HCT116 (cell line): Measurements from ENCODE around the gene S100A13. TPM values are rescaled to one million over a fixed set of nuclear protein-coding genes. Genes with fewer than 3 reads are reported as not detected.

ENCODE experiments used
- ATAC-seq: fragments of 200-7000 bp; cut with Tn5 transposase; 2 replicates; pipeline ENCODE4 v1.9.1; 2020; ENCODE audit warnings: mild to moderate bottlenecking, moderate library complexity
- BruUV-seq: library from RNA; stranded (reverse); fragments of 400-500 nt; replicated peaks from 2 replicates; lab custom pipeline; 2021; lab: Mats Ljungman, UMichigan
- CTCF ChIA-PET: fragments of 300-600 bp; sonication (Branson Sonifier 250); formaldehyde crosslinking; loops from one replicate; lab custom pipeline; 2021; ENCODE audit warnings: antibody characterized with exemption; lab: Charles Lee
- POLR2A ChIA-PET: fragments of 300-600, 350-600 bp; sonication (Branson Sonifier 250); formaldehyde crosslinking; loops from one replicate; lab custom pipeline; 2021; ENCODE audit warnings: antibody characterized with exemption; lab: Charles Lee
- RAD21 ChIA-PET, 2 experiments: fragments of 300-600 bp; sonication (Branson Sonifier 250); formaldehyde crosslinking; loops; one replicate each; lab custom pipeline; 2023; ENCODE audit warnings: low total read pairs in 2 of 2; ENCODE audit not compliant: uncharacterized antibody in 2 of 2, unreplicated experiment in 2 of 2, low non-redundant PET in 1 of 2; lab: Charles Lee
- DNase-seq: peaks from one replicate; pipeline ENCODE4 v3.0.0-alpha.2; 2010; ENCODE audit warnings: low read depth, low spot score
- H2AFZ ChIP-seq: fragments of 200-600 bp; shearing (Covaris generic), sonication (generic); 2 replicates; pipeline ENCODE4 v1.6.1; 2017; ENCODE audit warnings: low read depth, mixed run types, mixed read lengths, antibody characterized with exemption, low read length; ENCODE audit not compliant: poor library complexity, severe bottlenecking
- H3K27ac ChIP-seq: 2 replicates; pipeline ENCODE4 v1.5.1; 2012; ENCODE audit warnings: low read depth, low read length
- H3K27me3 ChIP-seq: fragments of 200-600 bp; sonication (generic); 2 replicates; pipeline ENCODE4 v1.6.1; 2016; ENCODE audit warnings: mixed run types, low read length, mixed read lengths; ENCODE audit not compliant: insufficient read depth
- H3K36me3 ChIP-seq, 2 experiments: fragments of 200-500 bp in 1 of 2; fragments of 200-600 bp in 1 of 2; sonication (Bioruptor generic) in 1 of 2; sonication (generic) in 1 of 2; 2 replicates each; pipeline versions ENCODE4 v1.5.1 to v1.6.1; 2014 to 2016; ENCODE audit warnings: low read length in 2 of 2, inconsistent platforms in 1 of 2, mixed read lengths in 1 of 2, mixed run types in 1 of 2; ENCODE audit not compliant: insufficient read depth in 2 of 2, control insufficient read depth in 1 of 2
- H3K4me1 ChIP-seq, 2 experiments: fragments of 200-600 bp in 1 of 2; sonication (generic) in 1 of 2; 2 replicates each; pipeline versions ENCODE4 v1.5.1 to v1.6.1; 2012 to 2017; ENCODE audit warnings: low read length in 2 of 2, inconsistent platforms in 1 of 2, mild to moderate bottlenecking in 1 of 2, mixed read lengths in 1 of 2, mixed run types in 1 of 2, moderate library complexity in 1 of 2; ENCODE audit not compliant: insufficient read depth in 2 of 2, control insufficient read depth in 1 of 2
- H3K4me2 ChIP-seq: fragments of 200-600 bp; sonication (generic); 2 replicates; pipeline ENCODE4 v1.6.1; 2017; ENCODE audit warnings: mixed run types, low read length, mixed read lengths
- H3K4me3 ChIP-seq, 2 experiments: fragments of 200-600 bp in 1 of 2; sonication (generic) in 1 of 2; replicated peaks in 1 of 2; 2 replicates each; pipeline ENCODE4 v1.5.1; 2011 to 2016; ENCODE audit warnings: low read length in 2 of 2, control low read depth in 1 of 2, low read depth in 1 of 2, mild to moderate bottlenecking in 1 of 2, mixed read lengths in 1 of 2, mixed run types in 1 of 2
- H3K79me2 ChIP-seq: fragments of 200-600 bp; sonication (generic); 2 replicates; pipeline ENCODE4 v1.6.1; 2017; ENCODE audit warnings: mild to moderate bottlenecking, mixed run types, low read length, moderate library complexity, mixed read lengths; ENCODE audit not compliant: insufficient read depth
- H3K9ac ChIP-seq: fragments of 200-600 bp; sonication (generic); 2 replicates; pipeline ENCODE4 v1.6.1; 2016; ENCODE audit warnings: low read length, mixed read lengths
- H3K9me2 ChIP-seq: fragments of 200-600 bp; sonication (generic), shearing (Covaris generic); 2 replicates; pipeline ENCODE4 v1.6.1; 2017; ENCODE audit warnings: mixed run types, mild to moderate bottlenecking, moderate library complexity; ENCODE audit not compliant: insufficient read depth
- H3K9me3 ChIP-seq, 2 experiments: fragments of 200-500 bp in 1 of 2; fragments of 200-600 bp in 1 of 2; sonication (Bioruptor generic) in 1 of 2; sonication (generic) in 1 of 2; 2 replicates each; pipeline ENCODE4 v1.6.1; 2014 to 2017; ENCODE audit warnings: low read length in 2 of 2, mixed read lengths in 2 of 2, inconsistent platforms in 1 of 2, low read depth in 1 of 2, mild to moderate bottlenecking in 1 of 2, mixed run types in 1 of 2, moderate library complexity in 1 of 2; ENCODE audit not compliant: control insufficient read depth in 1 of 2, insufficient read depth in 1 of 2
- H4K20me1 ChIP-seq: fragments of 200-600 bp; sonication (generic), shearing (Covaris generic); 2 replicates; pipeline ENCODE4 v1.6.1; 2017; ENCODE audit warnings: mixed run types, mild to moderate bottlenecking, moderate library complexity; ENCODE audit not compliant: insufficient read depth
- EGR1 ChIP-seq: IDR thresholded peaks from 2 replicates; pipeline ENCODE4 v1.6.1; 2012; ENCODE audit warnings: low read depth
- ELF1 ChIP-seq: IDR thresholded peaks from 2 replicates; pipeline ENCODE4 v1.6.1; 2012; ENCODE audit warnings: low read depth, borderline replicate concordance
- FOSL1 ChIP-seq: IDR thresholded peaks from 2 replicates; pipeline ENCODE4 v1.6.1; 2012; ENCODE audit warnings: low read depth
- POLR2AphosphoS5 ChIP-seq: IDR thresholded peaks from 2 replicates; pipeline ENCODE4 v1.6.1; 2011; ENCODE audit warnings: mild to moderate bottlenecking, low read depth, low read length, moderate library complexity
- RAD21 ChIP-seq: IDR thresholded peaks from 2 replicates; pipeline ENCODE4 v1.6.1; 2012; ENCODE audit warnings: low read depth, mild to moderate bottlenecking
- SRF ChIP-seq: IDR thresholded peaks from 2 replicates; pipeline ENCODE4 v1.6.1; 2012; ENCODE audit warnings: low read depth
- ZNF274 ChIP-seq: fragments of 200-500 bp; sonication (Bioruptor generic); IDR thresholded peaks from 2 replicates; pipeline ENCODE4 v1.6.1; 2014; ENCODE audit warnings: mild to moderate bottlenecking, low read depth, low read length, inconsistent platforms
- intact Hi-C: fragments of 100-400 bp; cut with micrococcal nuclease; formaldehyde crosslinking; loops from 2 replicates; pipeline ENCODE4 v1.10.0; 2022
- total RNA-seq: library from RNA; stranded (reverse); gene quantifications from one replicate; pipeline ENCODE4 v1.2.1, GENCODE V29; 2021; ENCODE audit not compliant: unreplicated experiment

The S100A13 gene
- total RNA-seq, 1 experiment from 2014 or later, result 143 TPM

DNA sequence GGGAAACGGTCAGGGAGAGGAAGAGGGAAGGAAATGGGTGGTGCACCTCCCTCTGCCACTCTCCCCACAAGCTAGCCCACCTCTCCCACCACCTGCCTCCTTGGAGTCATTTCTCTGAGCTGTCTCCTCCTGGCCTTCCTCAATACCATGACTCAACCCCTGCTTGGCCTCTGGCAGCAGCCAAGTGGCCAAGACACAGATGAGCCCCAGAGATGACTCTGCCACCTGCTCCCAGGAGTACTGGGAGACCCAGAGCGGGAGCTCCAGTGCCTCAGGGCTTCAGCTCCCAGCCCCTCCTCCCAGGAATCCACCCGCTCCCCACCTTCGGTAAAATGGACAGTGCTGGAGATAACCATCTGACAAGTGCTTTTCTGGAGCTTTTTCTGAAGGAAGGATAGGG is 17.0 kb downstream of the S100A13 start:
- DNase-seq, result no peak
- Histone ChIP-seq H4K20me1 (no peaks in the 10 kb centered on the region), H2AFZ (no peak overlapping the region), H3K9me3 (no peaks in the 10 kb centered on the region), H3K9ac (peak overlapping the region; percentile 73), H3K36me3 (peaks cover 3 to 17% of the 10 kb centered on the region in 2 experiments; a peak in 3 of 4 replicates), H3K79me2 (peaks cover 72% of the 10 kb centered on the region), H3K27me3 (no peaks in the 10 kb centered on the region), H3K27ac (peak overlapping the region; percentile 72), H3K4me1 (peaks cover 52 to 78% of the 10 kb centered on the region in 2 experiments), H3K4me3 (peak overlapping the region; percentile 30 to 59), H3K9me2 (no peaks in the 10 kb centered on the region), H3K4me2 (peak overlapping the region; percentile 88)
- TF ChIP-seq ZNF274 (no peak), POLR2AphosphoS5 (peak; percentile 69), RAD21 (no peak), FOSL1 (no peak)
- BruUV-seq, result no TSS peak
- ChIA-PET CTCF (interaction anchor here (1.1 to 1.3 kb wide), 4 partner anchors 17 to 99 kb away, joined by 4 to 8 read pairs (median 4); partner anchors contain the start of genes CHTOP and S100A13), RAD21 (interaction anchor here in 1 of 2 experiments (1.1 kb wide), 1 partner anchor 17 kb away, joined by 4 read pairs; the partner anchor contains the start of gene S100A13), POLR2A (interaction anchor here (0.9 to 9.1 kb wide), 6 partner anchors 7 to 76 kb away, joined by 4 to 61 read pairs (median 6); partner anchors contain the start of genes CHTOP, S100A13 and S100A6)
- intact Hi-C loops, result loop anchor here (5.0 kb wide), 1 partner anchor 78 kb away; no protein-coding TSS in a partner anchor
- 0 out of 2 replicates have a peak, but pooled peaks have one; percentile 5 for ATAC-seq

DNA sequence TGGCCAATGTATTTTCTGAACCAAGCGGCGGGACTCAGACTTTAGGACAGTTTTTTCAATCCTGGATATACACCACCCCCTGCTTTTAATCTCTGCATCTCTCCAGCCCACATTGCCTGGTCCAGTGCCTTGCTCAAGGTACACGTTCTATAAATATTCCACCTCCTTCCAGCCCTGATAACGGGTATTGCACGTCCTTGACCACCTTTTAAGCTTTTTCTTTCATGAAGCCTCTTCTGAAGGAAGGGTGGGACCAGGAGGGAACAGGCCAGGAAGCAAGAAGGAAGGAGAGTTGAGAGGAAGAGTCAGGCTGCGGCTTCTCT is 17.8 kb downstream of the S100A13 start:
- peak overlapping the region; percentile 73 for H3K9ac ChIP-seq
- no peaks in the 10 kb centered on the region for H3K27me3 ChIP-seq
- no peaks in the 10 kb centered on the region for H3K9me2 ChIP-seq
- H3K4me1 ChIP-seq, result peaks cover 47 to 70% of the 10 kb centered on the region in 2 experiments
- POLR2A ChIA-PET, result interaction anchor here (0.8 to 9.1 kb wide), 7 partner anchors 8 to 75 kb away, joined by 3 to 61 read pairs (median 5); partner anchors contain the start of genes CHTOP, S100A13 and S100A6
- peak overlapping the region; percentile 51 to 59 for H3K4me3 ChIP-seq
- no peak for TF ChIP-seq SRF
- no peak for TF ChIP-seq ELF1
- no peak for TF ChIP-seq EGR1
- no peak for TF ChIP-seq FOSL1
- TF ChIP-seq, all 23 proteins: peak for 0
- Histone ChIP-seq H2AFZ (no peak overlapping the region), H3K79me2 (peaks cover 65% of the 10 kb centered on the region), H3K36me3 (peaks cover 3 to 17% of the 10 kb centered on the region in 2 experiments; a peak in 3 of 4 replicates), H3K27ac (peak overlapping the region; percentile 72), H3K4me2 (peak overlapping the region; percentile 88), H4K20me1 (no peaks in the 10 kb centered on the region), H3K9me3 (no peaks in the 10 kb centered on the region)
- RAD21 ChIA-PET, result interaction anchor here in 1 of 2 experiments (1.1 kb wide), 2 partner anchors 18 to 75 kb away, joined by 3 to 4 read pairs; partner anchors contain the start of gene S100A13
- TSS peak; percentile 80 for BruUV-seq
- no peak for ATAC-seq
- no peak for DNase-seq
- CTCF ChIA-PET, result no interaction called here
- intact Hi-C loops, result no loop called here
